ENCODE data around the gene HSDL1.

DNA sequence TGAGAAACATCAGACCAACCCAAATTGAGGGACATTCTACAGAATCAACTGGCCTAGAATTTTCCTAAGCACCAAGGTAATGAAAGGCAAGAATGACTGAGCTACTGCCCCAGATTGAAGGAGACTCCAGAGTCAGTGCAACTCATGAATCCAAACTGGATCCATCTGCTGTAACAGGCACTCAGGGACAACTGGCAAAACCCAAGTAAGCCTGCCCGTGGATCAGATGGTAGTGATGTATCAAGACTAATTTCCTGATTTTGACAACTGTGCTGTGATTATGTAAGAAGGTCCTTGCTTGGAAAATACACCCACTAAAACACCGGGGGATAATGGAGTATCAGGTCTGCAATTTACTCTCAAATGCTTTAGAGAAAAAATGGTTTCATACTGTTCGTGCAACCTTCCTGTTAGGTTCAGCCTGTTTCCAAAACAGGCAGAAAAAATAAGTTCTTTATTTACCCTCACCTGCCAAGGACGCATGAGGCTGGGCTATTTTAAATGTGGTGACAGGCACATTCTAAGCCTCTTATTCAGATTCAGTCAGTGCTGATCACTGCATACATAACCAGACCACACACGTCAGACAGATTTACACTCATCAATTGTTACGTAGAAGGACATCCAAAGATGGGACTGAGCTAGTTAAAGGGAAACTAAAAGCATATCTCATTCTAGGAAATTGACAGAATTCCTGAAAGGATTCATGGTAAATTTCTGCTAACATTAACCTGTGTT, 35.2 kb downstream of the HSDL1 start:
- TF ChIP-seq, protein P1, sequence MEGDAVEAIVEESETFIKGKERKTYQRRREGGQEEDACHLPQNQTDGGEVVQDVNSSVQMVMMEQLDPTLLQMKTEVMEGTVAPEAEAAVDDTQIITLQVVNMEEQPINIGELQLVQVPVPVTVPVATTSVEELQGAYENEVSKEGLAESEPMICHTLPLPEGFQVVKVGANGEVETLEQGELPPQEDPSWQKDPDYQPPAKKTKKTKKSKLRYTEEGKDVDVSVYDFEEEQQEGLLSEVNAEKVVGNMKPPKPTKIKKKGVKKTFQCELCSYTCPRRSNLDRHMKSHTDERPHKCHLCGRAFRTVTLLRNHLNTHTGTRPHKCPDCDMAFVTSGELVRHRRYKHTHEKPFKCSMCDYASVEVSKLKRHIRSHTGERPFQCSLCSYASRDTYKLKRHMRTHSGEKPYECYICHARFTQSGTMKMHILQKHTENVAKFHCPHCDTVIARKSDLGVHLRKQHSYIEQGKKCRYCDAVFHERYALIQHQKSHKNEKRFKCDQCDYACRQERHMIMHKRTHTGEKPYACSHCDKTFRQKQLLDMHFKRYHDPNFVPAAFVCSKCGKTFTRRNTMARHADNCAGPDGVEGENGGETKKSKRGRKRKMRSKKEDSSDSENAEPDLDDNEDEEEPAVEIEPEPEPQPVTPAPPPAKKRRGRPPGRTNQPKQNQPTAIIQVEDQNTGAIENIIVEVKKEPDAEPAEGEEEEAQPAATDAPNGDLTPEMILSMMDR (IDR thresholded peaks at IDR 0.05), result no peak
- no peak for TF ChIP-seq POLR2A (IDR thresholded peaks at IDR 0.05)
